Loucy (cell line): ENCODE measurements around the gene AMER2.

Experiments used
- EZH2phosphoT487 ChIP-seq: fragments of 200-600 bp; IDR thresholded peaks from 2 replicates; pipeline ENCODE4 v1.6.1; 2018; ENCODE audit warnings: antibody characterized with exemption, mild to moderate bottlenecking, moderate library complexity, borderline replicate concordance
- TF ChIP-seq, protein P1 (sequence below): fragments of 200-600 bp; sonication (generic); conservative IDR thresholded peaks from 2 replicates; pipeline ENCODE4 v1.5.1; 2014; ENCODE audit warnings: mild to moderate bottlenecking, antibody characterized with exemption, low read length

DNA sequence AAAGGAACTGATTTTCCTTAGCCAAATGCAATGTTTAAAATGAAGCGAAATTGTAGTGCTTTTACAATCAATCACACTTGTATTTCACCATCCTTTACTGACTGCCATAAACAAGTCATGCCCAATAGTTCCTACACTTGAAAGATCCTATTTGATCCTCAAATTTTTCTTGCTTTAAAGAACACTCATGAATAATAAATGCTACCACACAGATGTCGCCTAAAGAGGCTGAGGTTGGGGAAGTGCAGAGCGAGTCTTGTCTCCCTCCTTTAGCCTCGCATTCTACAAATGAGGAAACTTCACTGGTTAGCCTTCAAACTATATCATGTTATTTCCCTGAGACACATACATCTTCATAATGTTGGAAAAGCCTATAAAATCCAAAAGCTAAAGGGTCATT, 18.7 kb upstream of the AMER2 start:
- no peak for TF ChIP-seq EZH2phosphoT487
- TF ChIP-seq, protein P1, sequence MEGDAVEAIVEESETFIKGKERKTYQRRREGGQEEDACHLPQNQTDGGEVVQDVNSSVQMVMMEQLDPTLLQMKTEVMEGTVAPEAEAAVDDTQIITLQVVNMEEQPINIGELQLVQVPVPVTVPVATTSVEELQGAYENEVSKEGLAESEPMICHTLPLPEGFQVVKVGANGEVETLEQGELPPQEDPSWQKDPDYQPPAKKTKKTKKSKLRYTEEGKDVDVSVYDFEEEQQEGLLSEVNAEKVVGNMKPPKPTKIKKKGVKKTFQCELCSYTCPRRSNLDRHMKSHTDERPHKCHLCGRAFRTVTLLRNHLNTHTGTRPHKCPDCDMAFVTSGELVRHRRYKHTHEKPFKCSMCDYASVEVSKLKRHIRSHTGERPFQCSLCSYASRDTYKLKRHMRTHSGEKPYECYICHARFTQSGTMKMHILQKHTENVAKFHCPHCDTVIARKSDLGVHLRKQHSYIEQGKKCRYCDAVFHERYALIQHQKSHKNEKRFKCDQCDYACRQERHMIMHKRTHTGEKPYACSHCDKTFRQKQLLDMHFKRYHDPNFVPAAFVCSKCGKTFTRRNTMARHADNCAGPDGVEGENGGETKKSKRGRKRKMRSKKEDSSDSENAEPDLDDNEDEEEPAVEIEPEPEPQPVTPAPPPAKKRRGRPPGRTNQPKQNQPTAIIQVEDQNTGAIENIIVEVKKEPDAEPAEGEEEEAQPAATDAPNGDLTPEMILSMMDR = no peak
